C4-2B (cell line): ENCODE results near the gene MRPL41.
"Not testable (repeated sequence)": the region's sequence is repeated elsewhere in the genome, so short reads cannot be mapped to it uniquely, and the experiment has no call there.

ENCODE experiments used
- H3K27ac ChIP-seq: fragments of 450-650 bp; 2 replicates; pipeline ENCODE4 v1.5.1; 2017
- CTCF ChIP-seq: fragments of 450-650 bp; conservative IDR thresholded peaks from 2 replicates; pipeline ENCODE4 v1.5.1; 2017; ENCODE audit warnings: mild to moderate bottlenecking
- ZFX ChIP-seq: fragments of 450-650 bp; IDR thresholded peaks from 2 replicates; pipeline ENCODE4 v1.6.1; 2017

MRPL41 gene

GRCh38 chr9:137509198-137509597 is 42.5 kb upstream of the MRPL41 start:
- no peak overlapping the region for H3K27ac ChIP-seq
- TF ChIP-seq ZFX = no peak
- TF ChIP-seq CTCF = no peak

- not testable (repeated sequence) for H3K27ac ChIP-seq
These were observed 40.6 kb upstream of the MRPL41 start for GRCh38 chr9:137511126-137511525.

GRCh38 chr9:137511758-137512463 is 39.8 kb upstream of the MRPL41 start:
- no peak overlapping the region for H3K27ac ChIP-seq
- TF ChIP-seq CTCF = no peak
- no peak for TF ChIP-seq ZFX

GRCh38 chr9:137513136-137513535 is 38.5 kb upstream of the MRPL41 start:
- not testable (repeated sequence) for H3K27ac ChIP-seq

- H3K27ac ChIP-seq = not testable (repeated sequence)
These were observed 37.7 kb upstream of the MRPL41 start for GRCh38 chr9:137513801-137514570.

GRCh38 chr9:137514691-137515337 is 36.9 kb upstream of the MRPL41 start:
- H3K27ac ChIP-seq = no peak overlapping the region
- TF ChIP-seq ZFX (no peak), CTCF (no peak)

- TF ChIP-seq CTCF (no peak), ZFX (no peak)
- H3K27ac ChIP-seq = no peak overlapping the region
These were observed 36.3 kb upstream of the MRPL41 start for GRCh38 chr9:137515338-137515724.

- TF ChIP-seq CTCF = no peak
- TF ChIP-seq ZFX = no peak
- H3K27ac ChIP-seq = no peak overlapping the region
These were observed 35.3 kb upstream of the MRPL41 start for GRCh38 chr9:137516144-137516917.

GRCh38 chr9:137518661-137519459 is 32.8 kb upstream of the MRPL41 start:
- not testable (repeated sequence) for H3K27ac ChIP-seq
